SK-N-SH treated with all-trans-retinoic acid at 6 μM for 48 hours (cell line): ENCODE results near the gene STARD5.

ENCODE experiments used
- ATAC-seq: fragments of 200-7000 bp; cut with Tn5 transposase; 3 replicates; pipeline ENCODE4 v1.9.1; 2020; ENCODE audit warnings: mild to moderate bottlenecking, moderate library complexity
- ARNTL ChIP-seq: fragments of 450-650 bp; formaldehyde crosslinking; IDR thresholded peaks from 2 replicates; pipeline ENCODE4 v1.5.0; 2020; ENCODE audit warnings: low read depth, mild to moderate bottlenecking, moderate library complexity, borderline replicate concordance
- BACH2 ChIP-seq: fragments of 250-450 bp; sonication (Bioruptor Pico); IDR thresholded peaks from 2 replicates; pipeline ENCODE4 v1.9.0; 2021; ENCODE audit warnings: mild to moderate bottlenecking, borderline replicate concordance
- CSDC2 ChIP-seq: fragments of 250-450 bp; sonication (Bioruptor Pico); IDR thresholded peaks from 2 replicates; pipeline ENCODE4 v1.5.0; 2020; ENCODE audit warnings: mild to moderate bottlenecking, moderate library complexity
- CSRNP3 ChIP-seq: fragments of 250-450 bp; sonication (Bioruptor Pico); IDR thresholded peaks from 2 replicates; pipeline ENCODE4 v1.5.1; 2021; ENCODE audit warnings: mild to moderate bottlenecking, moderate library complexity
- ESRRG ChIP-seq: fragments of 250-450 bp; sonication (Bioruptor Pico); IDR thresholded peaks from 2 replicates; pipeline ENCODE4 v1.6.1; 2021; ENCODE audit warnings: mild to moderate bottlenecking
- GLIS3 ChIP-seq: fragments of 250-450 bp; sonication (Bioruptor Pico); IDR thresholded peaks from 2 replicates; pipeline ENCODE4 v1.5.0; 2020; ENCODE audit warnings: mild to moderate bottlenecking, moderate library complexity
- PATZ1 ChIP-seq: fragments of 250-450 bp; sonication (Bioruptor Pico); IDR thresholded peaks from 2 replicates; pipeline ENCODE4 v1.8.0; 2020; ENCODE audit warnings: mild to moderate bottlenecking, moderate library complexity, borderline replicate concordance
- POU6F1 ChIP-seq: fragments of 250-450 bp; sonication (Bioruptor Pico); IDR thresholded peaks from 2 replicates; pipeline ENCODE4 v1.8.0; 2021; ENCODE audit warnings: low read depth, mild to moderate bottlenecking, moderate library complexity, borderline replicate concordance
- PPARA ChIP-seq: fragments of 250-450 bp; sonication (Bioruptor Pico); IDR thresholded peaks from 2 replicates; pipeline ENCODE4 v1.5.0; 2020; ENCODE audit warnings: mild to moderate bottlenecking, borderline replicate concordance
- RARB ChIP-seq: fragments of 250-450 bp; sonication (Bioruptor Pico); IDR thresholded peaks from 2 replicates; pipeline ENCODE4 v1.8.0; 2021; ENCODE audit warnings: mild to moderate bottlenecking, moderate library complexity
- SNAI2 ChIP-seq: fragments of 250-450 bp; sonication (Bioruptor Pico); IDR thresholded peaks from 2 replicates; pipeline ENCODE4 v1.5.0; 2020; ENCODE audit warnings: mild to moderate bottlenecking, moderate library complexity
- TCF4 ChIP-seq: fragments of 250-450 bp; sonication (Bioruptor Pico); IDR thresholded peaks from 2 replicates; pipeline ENCODE4 v1.8.0; 2021; ENCODE audit warnings: mild to moderate bottlenecking, moderate library complexity, borderline replicate concordance
- TOX ChIP-seq: fragments of 250-450 bp; sonication (Bioruptor Pico); IDR thresholded peaks from 2 replicates; pipeline ENCODE4 v1.8.0; 2021; ENCODE audit warnings: mild to moderate bottlenecking, moderate library complexity, borderline replicate concordance
- TSHZ2 ChIP-seq: fragments of 250-450 bp; sonication (Bioruptor Pico); IDR thresholded peaks from 2 replicates; pipeline ENCODE4 v1.5.0; 2020; ENCODE audit warnings: mild to moderate bottlenecking, moderate library complexity
- ZC3H10 ChIP-seq: fragments of 250-450 bp; sonication (Bioruptor Pico); IDR thresholded peaks from 2 replicates; pipeline ENCODE4 v1.5.1; 2021; ENCODE audit warnings: mild to moderate bottlenecking, moderate library complexity
- ZFP3 ChIP-seq: fragments of 250-450 bp; sonication (Bioruptor Pico); IDR thresholded peaks from 2 replicates; pipeline ENCODE4 v1.5.0; 2020; ENCODE audit warnings: mild to moderate bottlenecking, moderate library complexity
- ZFP30 ChIP-seq: fragments of 450-650 bp; formaldehyde crosslinking; IDR thresholded peaks from 2 replicates; pipeline ENCODE4 v1.5.0; 2022; ENCODE audit warnings: mild to moderate bottlenecking, moderate library complexity
- ZNF565 ChIP-seq: fragments of 450-650 bp; formaldehyde crosslinking; conservative IDR thresholded peaks from 2 replicates; pipeline ENCODE4 v1.5.0; 2020; ENCODE audit warnings: low read depth, mild to moderate bottlenecking, moderate library complexity
- ZNF8 ChIP-seq: fragments of 450-650 bp; formaldehyde crosslinking; IDR thresholded peaks from 2 replicates; pipeline ENCODE4 v1.5.0; 2020; ENCODE audit warnings: mild to moderate bottlenecking, moderate library complexity
- TF ChIP-seq, protein P1 (sequence below): fragments of 250-450 bp; sonication (Bioruptor Pico); IDR thresholded peaks from 2 replicates; pipeline ENCODE4 v1.5.1; 2020; ENCODE audit warnings: low read depth, mild to moderate bottlenecking, moderate library complexity

STARD5 gene

DNA sequence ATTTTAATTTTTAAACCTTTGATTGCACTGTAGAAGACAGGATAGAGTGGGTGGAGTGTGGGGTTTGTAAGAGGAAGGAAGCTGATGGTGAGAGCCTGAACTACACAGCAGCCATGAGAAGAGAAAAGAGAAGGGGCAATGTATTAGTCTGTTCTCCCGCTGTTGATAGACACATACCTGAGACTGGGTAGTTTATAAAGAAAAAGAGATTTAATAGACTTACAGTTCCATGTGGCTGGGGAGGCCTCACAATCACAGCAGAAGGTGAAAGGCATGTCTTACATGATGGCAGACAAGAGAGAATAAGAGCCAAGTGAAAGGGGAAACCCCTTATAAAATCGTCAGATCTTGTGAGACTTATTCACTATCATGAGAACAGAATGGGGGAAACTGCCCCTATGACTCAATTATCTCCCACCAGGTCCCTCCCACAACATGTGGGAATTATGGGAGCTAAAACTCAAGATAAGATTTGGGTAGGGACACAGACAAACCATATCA, 37.3 kb downstream of the STARD5 start:
- no peak for ATAC-seq

DNA sequence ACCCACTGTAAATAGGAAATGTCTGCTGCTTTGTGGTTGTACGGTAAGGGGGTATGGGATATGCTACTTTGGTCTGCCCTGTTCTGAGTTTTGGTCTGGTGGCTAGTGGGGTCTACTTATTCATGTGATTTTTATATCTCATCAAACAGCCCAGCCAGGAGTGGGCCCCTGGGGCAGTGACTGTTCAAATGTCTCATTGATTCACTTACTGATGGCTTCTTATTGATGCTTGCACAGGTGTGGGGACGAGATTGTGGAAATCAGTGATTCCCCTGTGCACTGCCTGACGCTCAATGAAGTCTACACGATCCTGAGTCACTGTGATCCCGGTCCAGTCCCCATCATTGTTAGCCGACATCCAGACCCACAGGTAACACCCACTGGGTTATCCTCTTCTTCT, 38.5 kb downstream of the STARD5 start:
- no peak for ATAC-seq
- TF ChIP-seq TSHZ2 (no peak), GLIS3 (CRISPR knock-in tag) (no peak), CSDC2 (CRISPR knock-in tag) (no peak), POU6F1 (CRISPR knock-in tag) (no peak), RARB (CRISPR knock-in tag) (no peak), TOX (CRISPR knock-in tag) (no peak)

More for the DNA sequence above, 37.3 kb downstream of the STARD5 start:
- no peak for TF ChIP-seq ZFP30 (CRISPR knock-in tag)
- TF ChIP-seq CSDC2 (CRISPR knock-in tag): no peak
- TF ChIP-seq TOX (CRISPR knock-in tag): no peak
- TF ChIP-seq PPARA (CRISPR knock-in tag): no peak
- TF ChIP-seq ZFP3: no peak
- TF ChIP-seq BACH2 (CRISPR knock-in tag): no peak
- TF ChIP-seq, protein P1, sequence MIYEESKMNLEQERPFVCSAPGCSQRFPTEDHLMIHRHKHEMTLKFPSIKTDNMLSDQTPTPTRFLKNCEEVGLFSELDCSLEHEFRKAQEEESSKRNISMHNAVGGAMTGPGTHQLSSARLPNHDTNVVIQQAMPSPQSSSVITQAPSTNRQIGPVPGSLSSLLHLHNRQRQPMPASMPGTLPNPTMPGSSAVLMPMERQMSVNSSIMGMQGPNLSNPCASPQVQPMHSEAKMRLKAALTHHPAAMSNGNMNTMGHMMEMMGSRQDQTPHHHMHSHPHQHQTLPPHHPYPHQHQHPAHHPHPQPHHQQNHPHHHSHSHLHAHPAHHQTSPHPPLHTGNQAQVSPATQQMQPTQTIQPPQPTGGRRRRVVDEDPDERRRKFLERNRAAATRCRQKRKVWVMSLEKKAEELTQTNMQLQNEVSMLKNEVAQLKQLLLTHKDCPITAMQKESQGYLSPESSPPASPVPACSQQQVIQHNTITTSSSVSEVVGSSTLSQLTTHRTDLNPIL (CRISPR knock-in tag): no peak
- no peak for TF ChIP-seq TCF4 (CRISPR knock-in tag)
- TF ChIP-seq PATZ1 (CRISPR knock-in tag): no peak
- TF ChIP-seq TSHZ2: no peak
- TF ChIP-seq GLIS3 (CRISPR knock-in tag): no peak
- no peak for TF ChIP-seq POU6F1 (CRISPR knock-in tag)
- TF ChIP-seq ARNTL (CRISPR knock-in tag): no peak
- TF ChIP-seq RARB (CRISPR knock-in tag): no peak
- TF ChIP-seq ZNF8 (CRISPR knock-in tag): no peak
- no peak for TF ChIP-seq ESRRG (CRISPR knock-in tag)
- TF ChIP-seq CSRNP3: no peak
- TF ChIP-seq ZNF565: no peak
- no peak for TF ChIP-seq SNAI2
- TF ChIP-seq ZC3H10 (CRISPR knock-in tag): no peak
